BE2C (cell line): Measurements from ENCODE around the gene PHLDB1.

Experiments
- DNase-seq: peaks from one replicate; pipeline ENCODE4 v3.0.0-alpha.2; 2020
- H3K27me3 ChIP-seq: fragments of 250-450 bp; sonication (Bioruptor Pico); 2 replicates; pipeline ENCODE4 v1.5.1; 2020; ENCODE audit warnings: mild to moderate bottlenecking
- H3K36me3 ChIP-seq: fragments of 250-450 bp; sonication (Bioruptor Pico); 2 replicates; pipeline ENCODE4 v1.5.1; 2020; ENCODE audit warnings: mild to moderate bottlenecking
- H3K4me1 ChIP-seq: fragments of 250-450 bp; sonication (Bioruptor Pico); 2 replicates; pipeline ENCODE4 v1.5.1; 2020
- H3K4me3 ChIP-seq: 2 replicates; pipeline ENCODE4 v1.5.1; 2011; ENCODE audit warnings: low read depth, low read length
- H3K9me3 ChIP-seq: fragments of 250-450 bp; sonication (Bioruptor Pico); 2 replicates; pipeline ENCODE4 v1.5.1; 2020
- CTCF ChIP-seq: IDR thresholded peaks from 2 replicates; pipeline ENCODE4 v1.5.1; 2012; ENCODE audit warnings: mild to moderate bottlenecking, low read depth, low read length

Gene PHLDB1

GRCh38 chr11:118688851-118689502 is 81.6 kb downstream of the PHLDB1 start:
- H3K4me1 ChIP-seq: no peaks in the 10 kb centered on the region
- DNase-seq: no peak
- no peak overlapping the region for H3K4me3 ChIP-seq
- H3K9me3 ChIP-seq: no peaks in the 10 kb centered on the region
- H3K36me3 ChIP-seq: no peaks in the 10 kb centered on the region
- TF ChIP-seq CTCF: no peak
- no peaks in the 10 kb centered on the region for H3K27me3 ChIP-seq

- no peaks in the 10 kb centered on the region for H3K36me3 ChIP-seq
- H3K27me3 ChIP-seq: no peaks in the 10 kb centered on the region
- DNase-seq: no peak
- H3K9me3 ChIP-seq: no peaks in the 10 kb centered on the region
- H3K4me1 ChIP-seq: no peaks in the 10 kb centered on the region
- TF ChIP-seq CTCF: no peak
- H3K4me3 ChIP-seq: peak overlapping the region; percentile 61; the same call in 1 of the 2 replicates
Observed at GRCh38 chr11:118689503-118689851, 82.1 kb downstream of the PHLDB1 start.

- no peaks in the 10 kb centered on the region for H3K27me3 ChIP-seq
- H3K9me3 ChIP-seq: no peaks in the 10 kb centered on the region
- peak; percentile 85 for TF ChIP-seq CTCF
- no peaks in the 10 kb centered on the region for H3K36me3 ChIP-seq
- no peaks in the 10 kb centered on the region for H3K4me1 ChIP-seq
- peak; percentile 99 for DNase-seq
- H3K4me3 ChIP-seq: peak overlapping the region; percentile 61
Observed at GRCh38 chr11:118689852-118690552, 82.6 kb downstream of the PHLDB1 start.

GRCh38 chr11:118690553-118691304 is 83.3 kb downstream of the PHLDB1 start:
- no peaks in the 10 kb centered on the region for H3K27me3 ChIP-seq
- no peak for DNase-seq
- H3K9me3 ChIP-seq: no peaks in the 10 kb centered on the region
- TF ChIP-seq CTCF: no peak
- H3K4me3 ChIP-seq: peak overlapping the region; percentile 61
- no peaks in the 10 kb centered on the region for H3K4me1 ChIP-seq
- no peaks in the 10 kb centered on the region for H3K36me3 ChIP-seq

- Histone ChIP-seq H3K27me3 (no peaks in the 10 kb centered on the region), H3K4me1 (no peaks in the 10 kb centered on the region), H3K9me3 (no peaks in the 10 kb centered on the region), H3K36me3 (no peaks in the 10 kb centered on the region), H3K4me3 (no peak overlapping the region)
- no peak for DNase-seq
- TF ChIP-seq CTCF: no peak
Observed at GRCh38 chr11:118691926-118692830, 84.8 kb downstream of the PHLDB1 start.
